Upper lobe of left lung (tissue), 4 donors: Measurements from ENCODE around the gene ZDHHC1.

Experiments
- EP300 ChIP-seq, 4 donors: sonication (generic); formaldehyde crosslinking; IDR thresholded peaks; one replicate each; pipeline ENCODE4 v1.5.1; 2017; ENCODE audit warnings: antibody characterized with exemption in 4 of 4, control low read depth in 2 of 4
- POLR2A ChIP-seq, 4 donors: fragments of 450-650 bp; IDR thresholded peaks; one replicate each; pipeline ENCODE4 v1.5.1; 2016 to 2017; ENCODE audit warnings: antibody characterized with exemption in 4 of 4, mild to moderate bottlenecking in 2 of 4
- POLR2AphosphoS5 ChIP-seq, 2 donors: sonication (generic); formaldehyde crosslinking; IDR thresholded peaks; one replicate each; pipeline ENCODE4 v1.5.1; 2017; ENCODE audit warnings: antibody characterized with exemption in 2 of 2
- TF ChIP-seq, protein P1 (sequence below), 6 experiments: fragments of 450-650 bp in 4 of 6; fragments of 200-600 bp in 2 of 6; sonication (generic) in 2 of 6; IDR thresholded peaks; one replicate each; pipeline ENCODE4 v1.5.1; 2016 to 2019; ENCODE audit warnings: antibody characterized with exemption in 6 of 6

DNA sequence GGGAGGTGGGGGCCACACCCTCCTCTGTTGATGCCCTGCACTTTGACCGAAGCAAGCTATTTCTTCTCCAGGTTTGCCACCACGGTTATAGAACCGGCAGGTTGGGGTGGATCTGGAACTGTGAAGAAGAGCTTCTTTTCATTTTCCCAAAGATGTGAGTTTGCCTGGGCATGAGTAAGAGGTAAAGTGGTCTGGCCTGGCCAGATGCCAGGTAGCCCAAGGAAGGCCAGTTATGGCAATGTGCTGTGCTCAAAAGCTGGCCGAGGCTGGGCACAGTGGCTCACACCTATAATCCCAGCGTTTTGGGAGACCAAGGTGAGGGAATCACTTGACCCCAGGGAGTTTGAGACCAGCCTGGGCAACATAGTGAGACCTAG lies 46.0 kb upstream of the ZDHHC1 start:
- TF ChIP-seq, protein P1, sequence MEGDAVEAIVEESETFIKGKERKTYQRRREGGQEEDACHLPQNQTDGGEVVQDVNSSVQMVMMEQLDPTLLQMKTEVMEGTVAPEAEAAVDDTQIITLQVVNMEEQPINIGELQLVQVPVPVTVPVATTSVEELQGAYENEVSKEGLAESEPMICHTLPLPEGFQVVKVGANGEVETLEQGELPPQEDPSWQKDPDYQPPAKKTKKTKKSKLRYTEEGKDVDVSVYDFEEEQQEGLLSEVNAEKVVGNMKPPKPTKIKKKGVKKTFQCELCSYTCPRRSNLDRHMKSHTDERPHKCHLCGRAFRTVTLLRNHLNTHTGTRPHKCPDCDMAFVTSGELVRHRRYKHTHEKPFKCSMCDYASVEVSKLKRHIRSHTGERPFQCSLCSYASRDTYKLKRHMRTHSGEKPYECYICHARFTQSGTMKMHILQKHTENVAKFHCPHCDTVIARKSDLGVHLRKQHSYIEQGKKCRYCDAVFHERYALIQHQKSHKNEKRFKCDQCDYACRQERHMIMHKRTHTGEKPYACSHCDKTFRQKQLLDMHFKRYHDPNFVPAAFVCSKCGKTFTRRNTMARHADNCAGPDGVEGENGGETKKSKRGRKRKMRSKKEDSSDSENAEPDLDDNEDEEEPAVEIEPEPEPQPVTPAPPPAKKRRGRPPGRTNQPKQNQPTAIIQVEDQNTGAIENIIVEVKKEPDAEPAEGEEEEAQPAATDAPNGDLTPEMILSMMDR (IDR thresholded peaks at IDR 0.05): no peak
- no peak for TF ChIP-seq POLR2AphosphoS5 (IDR thresholded peaks at IDR 0.05)
- TF ChIP-seq POLR2A (IDR thresholded peaks at IDR 0.05): no peak
- TF ChIP-seq EP300 (IDR thresholded peaks at IDR 0.05): no peak
